Tibial nerve (tissue), 4 donors: Measurements from ENCODE around the gene HDGFL2.

ENCODE experiments used
- CTCF ChIP-seq, 5 experiments: fragments of 200-600 bp in 3 of 5; fragments of 450-650 bp in 2 of 5; sonication (generic) in 3 of 5; IDR thresholded peaks; one replicate each; pipeline ENCODE4 v1.5.1; 2016 to 2019; ENCODE audit warnings: antibody characterized with exemption in 5 of 5, mild to moderate bottlenecking in 3 of 5, moderate library complexity in 2 of 5
- EP300 ChIP-seq, 2 donors: sonication (generic); formaldehyde crosslinking; IDR thresholded peaks; one replicate each; pipeline ENCODE4 v1.6.1; 2017; ENCODE audit warnings: antibody characterized with exemption in 2 of 2, mild to moderate bottlenecking in 1 of 2
- POLR2A ChIP-seq, 2 donors: fragments of 450-650 bp; IDR thresholded peaks; one replicate each; pipeline ENCODE4 v1.6.1; 2017; ENCODE audit warnings: antibody characterized with exemption in 2 of 2, mild to moderate bottlenecking in 2 of 2, moderate library complexity in 2 of 2

- TF ChIP-seq POLR2A (IDR thresholded peaks at IDR 0.05): no peak
- TF ChIP-seq CTCF (IDR thresholded peaks at IDR 0.05): no peak
- TF ChIP-seq EP300 (IDR thresholded peaks at IDR 0.05): no peak
These were observed 71.1 kb downstream of the HDGFL2 start for GRCh38 chr19:4542896-4543841.
